Vagina (tissue), 2 donors: ENCODE measurements around the gene GID8.

Experiments used
- POLR2A ChIP-seq, 2 donors: fragments of 450-650 bp; IDR thresholded peaks; one replicate each; pipeline ENCODE4 v1.6.1; 2017; ENCODE audit warnings: antibody characterized with exemption in 2 of 2, mild to moderate bottlenecking in 2 of 2, moderate library complexity in 2 of 2
- POLR2AphosphoS5 ChIP-seq, 2 donors: sonication (generic); formaldehyde crosslinking; IDR thresholded peaks; one replicate each; pipeline ENCODE4 v1.9.0; 2017; ENCODE audit warnings: antibody characterized with exemption in 2 of 2, mild to moderate bottlenecking in 2 of 2, low read depth in 1 of 2; ENCODE audit not compliant: insufficient read depth in 1 of 2
- TF ChIP-seq, protein P1 (sequence below), 3 experiments: fragments of 450-650 bp in 2 of 3; fragments of 200-600 bp in 1 of 3; sonication (generic) in 1 of 3; IDR thresholded peaks; one replicate each; pipeline ENCODE4 v1.5.1; 2017 to 2019; ENCODE audit warnings: antibody characterized with exemption in 3 of 3, mild to moderate bottlenecking in 2 of 3, moderate library complexity in 2 of 3

DNA sequence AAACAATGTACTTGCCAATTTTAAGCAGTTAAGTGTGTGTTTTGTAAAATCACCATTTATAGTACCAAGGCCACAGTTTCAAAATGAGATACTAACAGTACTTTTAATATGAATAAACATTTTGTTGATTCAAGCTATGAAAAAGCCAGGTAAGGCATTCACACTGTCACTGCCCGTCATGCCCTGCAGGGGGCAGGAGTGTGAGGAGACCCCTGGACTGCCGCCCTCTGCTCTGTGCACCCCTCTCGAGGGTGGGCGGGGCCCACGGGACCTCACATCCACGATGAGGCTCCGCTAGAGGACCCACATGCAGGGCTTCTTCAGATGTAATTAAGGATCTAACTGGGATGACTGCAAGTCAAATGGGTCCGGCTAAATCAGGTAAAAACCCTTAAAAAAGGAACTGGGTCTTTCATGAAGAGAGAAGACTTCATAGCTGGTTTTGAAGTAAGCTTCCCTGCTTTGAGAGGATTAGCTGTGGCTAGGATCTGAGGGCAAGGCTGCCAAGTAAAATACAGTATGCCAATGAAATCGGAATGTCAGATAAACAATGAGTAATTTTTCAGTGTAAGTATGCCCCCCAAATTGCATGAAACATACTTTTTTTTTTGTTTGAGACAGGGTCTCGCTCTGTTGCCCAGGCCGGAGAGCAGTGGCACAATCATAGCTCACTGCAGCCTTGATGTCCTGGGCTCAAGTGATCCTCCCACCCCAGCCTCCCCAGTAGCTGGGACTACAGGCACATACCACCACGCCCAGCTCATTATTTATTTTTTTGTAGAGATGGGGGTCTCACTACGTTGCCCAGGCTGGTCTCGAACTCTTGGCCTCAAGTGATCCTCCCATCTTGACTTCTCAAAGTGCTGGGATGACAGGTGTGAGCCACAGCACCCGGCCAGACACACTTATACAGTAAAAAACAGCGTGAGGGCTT is 30.3 kb upstream of the GID8 start:
- TF ChIP-seq, protein P1, sequence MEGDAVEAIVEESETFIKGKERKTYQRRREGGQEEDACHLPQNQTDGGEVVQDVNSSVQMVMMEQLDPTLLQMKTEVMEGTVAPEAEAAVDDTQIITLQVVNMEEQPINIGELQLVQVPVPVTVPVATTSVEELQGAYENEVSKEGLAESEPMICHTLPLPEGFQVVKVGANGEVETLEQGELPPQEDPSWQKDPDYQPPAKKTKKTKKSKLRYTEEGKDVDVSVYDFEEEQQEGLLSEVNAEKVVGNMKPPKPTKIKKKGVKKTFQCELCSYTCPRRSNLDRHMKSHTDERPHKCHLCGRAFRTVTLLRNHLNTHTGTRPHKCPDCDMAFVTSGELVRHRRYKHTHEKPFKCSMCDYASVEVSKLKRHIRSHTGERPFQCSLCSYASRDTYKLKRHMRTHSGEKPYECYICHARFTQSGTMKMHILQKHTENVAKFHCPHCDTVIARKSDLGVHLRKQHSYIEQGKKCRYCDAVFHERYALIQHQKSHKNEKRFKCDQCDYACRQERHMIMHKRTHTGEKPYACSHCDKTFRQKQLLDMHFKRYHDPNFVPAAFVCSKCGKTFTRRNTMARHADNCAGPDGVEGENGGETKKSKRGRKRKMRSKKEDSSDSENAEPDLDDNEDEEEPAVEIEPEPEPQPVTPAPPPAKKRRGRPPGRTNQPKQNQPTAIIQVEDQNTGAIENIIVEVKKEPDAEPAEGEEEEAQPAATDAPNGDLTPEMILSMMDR (IDR thresholded peaks at IDR 0.05), result no peak
- no peak for TF ChIP-seq POLR2A (IDR thresholded peaks at IDR 0.05)
- TF ChIP-seq POLR2AphosphoS5 (IDR thresholded peaks at IDR 0.05; ENCODE audit: insufficient read depth in 1 of 2, low read depth in 1 of 2), result no peak
